ENCODE results near the gene LILRA2.
"Not testable (repeated sequence)": the region's sequence is repeated elsewhere in the genome, so short reads cannot be mapped to it uniquely, and the experiment has no call there.

Gene LILRA2

DNA sequence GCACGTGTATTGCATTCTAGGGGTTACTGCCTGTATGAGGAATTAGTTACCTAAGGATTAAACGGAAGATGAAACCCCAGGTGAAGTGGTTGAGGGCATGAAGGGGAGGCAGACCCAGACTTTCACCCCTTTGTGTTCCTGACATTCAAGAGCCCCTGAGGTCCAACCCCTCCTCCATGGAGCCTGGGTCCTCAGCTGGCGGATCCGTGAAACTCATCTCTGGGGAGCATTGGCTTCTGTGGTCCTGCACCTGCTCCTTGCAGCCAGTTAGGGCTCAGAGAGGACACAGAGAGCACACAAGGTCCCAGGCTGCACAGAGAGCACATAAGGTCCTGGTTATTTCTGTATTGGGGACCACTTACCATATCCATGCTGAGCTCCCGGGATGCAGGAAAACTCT is 12.8 kb downstream of the LILRA2 start:
- no peak for TF ChIP-seq ZFX (IDR thresholded peaks at IDR 0.05)
- no peak for TF ChIP-seq CTCF (conservative IDR thresholded peaks at IDR 0.05)
- no peak overlapping the region for H3K27ac ChIP-seq

GRCh38 chr19:54587026-54587425 is 13.4 kb downstream of the LILRA2 start:
- H3K27ac ChIP-seq, result no peak overlapping the region
- TF ChIP-seq CTCF (conservative IDR thresholded peaks at IDR 0.05) (no peak), ZFX (IDR thresholded peaks at IDR 0.05) (no peak)

DNA sequence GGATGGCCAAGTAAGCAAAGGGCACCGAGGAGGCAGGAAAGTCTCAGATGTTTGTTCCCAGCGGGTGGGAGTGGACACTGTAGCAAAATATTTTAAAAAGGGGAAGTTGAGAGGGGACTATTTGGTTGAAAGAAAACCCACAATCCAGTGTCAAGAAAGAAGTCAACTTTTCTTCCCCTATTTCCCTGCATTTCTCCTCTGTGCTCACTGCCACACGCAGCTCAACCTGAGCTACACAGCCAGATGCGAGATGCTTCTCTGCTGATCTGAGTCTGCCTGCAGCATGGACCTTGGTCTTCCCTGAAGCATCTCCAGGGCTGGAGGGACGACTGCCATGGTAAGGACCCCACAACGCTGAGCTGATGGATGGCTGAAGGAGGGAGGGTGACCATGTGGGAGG is 19.9 kb downstream of the LILRA2 start, which contains the start of gene LILRA1:
TSS of gene LILRA1 (plus strand) at position 188 of the 400 bp plus-strand sequence. CDS start 613 bp downstream, outside the sequence.
- H3K27ac ChIP-seq, result not testable (repeated sequence)

- H3K27ac ChIP-seq, result not testable (repeated sequence)
Measured at GRCh38 chr19:54593931-54594626, 20.5 kb downstream of the LILRA2 start.

GRCh38 chr19:54594737-54595136 is 21.1 kb downstream of the LILRA2 start:
- no peak overlapping the region for H3K27ac ChIP-seq
- no peak for TF ChIP-seq CTCF (conservative IDR thresholded peaks at IDR 0.05)
- TF ChIP-seq ZFX (IDR thresholded peaks at IDR 0.05), result no peak

DNA sequence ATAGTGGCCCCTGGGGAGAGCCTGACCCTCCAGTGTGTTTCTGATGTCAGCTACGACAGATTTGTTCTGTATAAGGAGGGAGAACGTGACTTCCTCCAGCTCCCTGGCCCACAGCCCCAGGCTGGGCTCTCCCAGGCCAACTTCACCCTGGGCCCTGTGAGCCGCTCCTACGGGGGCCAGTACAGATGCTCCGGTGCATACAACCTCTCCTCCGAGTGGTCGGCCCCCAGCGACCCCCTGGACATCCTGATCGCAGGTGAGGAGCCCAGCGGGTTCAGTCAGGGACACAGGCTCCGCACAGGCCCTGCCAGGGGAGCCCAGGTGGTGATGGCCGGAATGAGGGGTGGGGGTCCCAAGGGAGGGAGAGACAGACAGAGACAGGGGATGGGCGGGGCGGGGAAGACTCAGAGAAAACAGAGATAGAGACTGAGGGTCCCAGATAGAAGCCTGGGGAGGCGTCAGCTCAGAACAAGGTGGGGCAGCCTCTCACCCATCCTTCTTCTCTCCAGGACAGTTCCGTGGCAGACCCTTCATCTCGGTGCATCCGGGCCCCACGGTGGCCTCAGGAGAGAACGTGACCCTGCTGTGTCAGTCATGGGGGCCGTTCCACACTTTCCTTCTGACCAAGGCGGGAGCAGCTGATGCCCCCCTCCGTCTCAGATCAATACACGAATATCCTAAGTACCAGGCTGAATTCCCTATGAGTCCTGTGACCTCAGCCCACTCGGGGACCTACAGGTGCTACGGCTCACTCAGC is 22.3 kb downstream of the LILRA2 start:
- not testable (repeated sequence) for H3K27ac ChIP-seq

DNA sequence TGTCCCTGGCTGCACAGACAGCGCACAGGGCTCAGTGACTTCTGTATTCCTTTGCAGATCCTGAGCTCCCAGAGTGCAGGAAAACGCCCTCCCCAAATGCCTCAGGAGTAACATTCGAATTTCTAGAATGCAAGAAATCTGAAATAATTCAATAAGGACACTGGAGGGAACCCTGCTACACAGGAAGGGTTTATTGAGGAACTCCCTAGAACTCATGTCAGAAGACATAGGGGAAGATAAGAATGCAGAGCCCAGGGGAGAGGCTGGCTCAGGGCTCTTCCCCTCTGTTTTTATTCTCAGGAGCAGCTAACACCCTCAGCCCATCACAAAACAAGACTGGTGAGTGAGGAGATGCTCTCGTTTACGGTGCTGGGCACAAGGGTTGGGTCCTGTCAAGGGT is 26.6 kb downstream of the LILRA2 start:
- H3K27ac ChIP-seq, result no peak overlapping the region
- no peak for TF ChIP-seq ZFX (IDR thresholded peaks at IDR 0.05)
- TF ChIP-seq CTCF (conservative IDR thresholded peaks at IDR 0.05), result no peak

- no peak for TF ChIP-seq ZFX (IDR thresholded peaks at IDR 0.05)
- TF ChIP-seq CTCF (conservative IDR thresholded peaks at IDR 0.05), result no peak
- no peak overlapping the region for H3K27ac ChIP-seq
Measured at GRCh38 chr19:54606230-54606629, 32.6 kb downstream of the LILRA2 start.

Measured in C4-2B (cell line).